Measurements from ENCODE around the gene PARD6A. TPM values are rescaled to one million over a fixed set of nuclear protein-coding genes. Genes with fewer than 3 reads are reported as not detected.

PARD6A gene
- total RNA-seq, 1 experiment from 2014 or later = 10.8 TPM

DNA sequence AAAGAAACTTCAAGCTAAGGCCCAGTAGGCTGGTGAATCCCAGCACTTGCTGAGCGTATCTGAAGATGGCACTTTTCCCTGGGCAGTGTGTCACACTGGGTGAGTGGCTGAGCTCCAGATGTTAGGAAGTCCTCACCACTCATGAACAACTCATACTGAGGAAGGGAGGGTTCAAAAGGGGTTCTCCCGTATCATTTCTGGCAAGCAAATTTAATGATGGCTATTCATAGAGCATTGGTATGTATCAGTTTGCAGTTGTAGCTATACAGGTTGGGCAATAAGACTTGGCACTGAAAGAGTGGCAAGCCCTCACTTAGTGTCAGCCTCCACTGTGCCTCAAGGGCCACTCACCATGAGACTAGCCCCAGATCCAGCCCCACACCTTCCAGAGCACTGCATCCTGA lies 47.6 kb downstream of the PARD6A start:
- in situ Hi-C loops (cut with HindIII; ENCODE audit: low pct_unique_long_range_greater_than_20kb, low sequenced_read_pairs) (no loop called here), intact Hi-C loops (cut with micrococcal nuclease; ENCODE audit: unreplicated experiment) (no loop called here)
- H3K4me3 ChIP-seq (ENCODE audit: low read depth in 2 of 2, low read length in 2 of 2) = no peak overlapping the region
- no peaks in the 10 kb centered on the region for H3K9me3 ChIP-seq (ENCODE audit: control insufficient read depth, insufficient read depth, low read depth, low read length)
- CTCF ChIA-PET = no interaction called here
- no peaks in the 10 kb centered on the region for H3K27me3 ChIP-seq (ENCODE audit: control insufficient read depth, insufficient read depth, low read length)
- ATAC-seq (no peak), DNase-seq (ENCODE audit: low read depth, low spot score) (no peak)
- no peaks in the 10 kb centered on the region for H3K4me1 ChIP-seq (ENCODE audit: control insufficient read depth, insufficient read depth, low read length)
- no peak overlapping the region for H3K27ac ChIP-seq (ENCODE audit: low read length)
- BruUV-seq (replicated peaks) = no TSS peak
- H3K36me3 ChIP-seq (ENCODE audit: control insufficient read depth, insufficient read depth, low read length) = no peaks in the 10 kb centered on the region
- POLR2A ChIA-PET = no interaction called here
- TF ChIP-seq, protein P1, sequence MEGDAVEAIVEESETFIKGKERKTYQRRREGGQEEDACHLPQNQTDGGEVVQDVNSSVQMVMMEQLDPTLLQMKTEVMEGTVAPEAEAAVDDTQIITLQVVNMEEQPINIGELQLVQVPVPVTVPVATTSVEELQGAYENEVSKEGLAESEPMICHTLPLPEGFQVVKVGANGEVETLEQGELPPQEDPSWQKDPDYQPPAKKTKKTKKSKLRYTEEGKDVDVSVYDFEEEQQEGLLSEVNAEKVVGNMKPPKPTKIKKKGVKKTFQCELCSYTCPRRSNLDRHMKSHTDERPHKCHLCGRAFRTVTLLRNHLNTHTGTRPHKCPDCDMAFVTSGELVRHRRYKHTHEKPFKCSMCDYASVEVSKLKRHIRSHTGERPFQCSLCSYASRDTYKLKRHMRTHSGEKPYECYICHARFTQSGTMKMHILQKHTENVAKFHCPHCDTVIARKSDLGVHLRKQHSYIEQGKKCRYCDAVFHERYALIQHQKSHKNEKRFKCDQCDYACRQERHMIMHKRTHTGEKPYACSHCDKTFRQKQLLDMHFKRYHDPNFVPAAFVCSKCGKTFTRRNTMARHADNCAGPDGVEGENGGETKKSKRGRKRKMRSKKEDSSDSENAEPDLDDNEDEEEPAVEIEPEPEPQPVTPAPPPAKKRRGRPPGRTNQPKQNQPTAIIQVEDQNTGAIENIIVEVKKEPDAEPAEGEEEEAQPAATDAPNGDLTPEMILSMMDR (IDR thresholded peaks at IDR 0.05) = no peak
- TF ChIP-seq TCF7L2 (IDR thresholded peaks at IDR 0.05; ENCODE audit: low read depth, low read length) (no peak), SIN3A (IDR thresholded peaks at IDR 0.05; ENCODE audit: borderline replicate concordance, insufficient read depth, low read depth, low read length) (no peak), POLR2AphosphoS5 (IDR thresholded peaks at IDR 0.05; ENCODE audit: low read depth, low read length) (no peak)
- TF ChIP-seq, protein P2, sequence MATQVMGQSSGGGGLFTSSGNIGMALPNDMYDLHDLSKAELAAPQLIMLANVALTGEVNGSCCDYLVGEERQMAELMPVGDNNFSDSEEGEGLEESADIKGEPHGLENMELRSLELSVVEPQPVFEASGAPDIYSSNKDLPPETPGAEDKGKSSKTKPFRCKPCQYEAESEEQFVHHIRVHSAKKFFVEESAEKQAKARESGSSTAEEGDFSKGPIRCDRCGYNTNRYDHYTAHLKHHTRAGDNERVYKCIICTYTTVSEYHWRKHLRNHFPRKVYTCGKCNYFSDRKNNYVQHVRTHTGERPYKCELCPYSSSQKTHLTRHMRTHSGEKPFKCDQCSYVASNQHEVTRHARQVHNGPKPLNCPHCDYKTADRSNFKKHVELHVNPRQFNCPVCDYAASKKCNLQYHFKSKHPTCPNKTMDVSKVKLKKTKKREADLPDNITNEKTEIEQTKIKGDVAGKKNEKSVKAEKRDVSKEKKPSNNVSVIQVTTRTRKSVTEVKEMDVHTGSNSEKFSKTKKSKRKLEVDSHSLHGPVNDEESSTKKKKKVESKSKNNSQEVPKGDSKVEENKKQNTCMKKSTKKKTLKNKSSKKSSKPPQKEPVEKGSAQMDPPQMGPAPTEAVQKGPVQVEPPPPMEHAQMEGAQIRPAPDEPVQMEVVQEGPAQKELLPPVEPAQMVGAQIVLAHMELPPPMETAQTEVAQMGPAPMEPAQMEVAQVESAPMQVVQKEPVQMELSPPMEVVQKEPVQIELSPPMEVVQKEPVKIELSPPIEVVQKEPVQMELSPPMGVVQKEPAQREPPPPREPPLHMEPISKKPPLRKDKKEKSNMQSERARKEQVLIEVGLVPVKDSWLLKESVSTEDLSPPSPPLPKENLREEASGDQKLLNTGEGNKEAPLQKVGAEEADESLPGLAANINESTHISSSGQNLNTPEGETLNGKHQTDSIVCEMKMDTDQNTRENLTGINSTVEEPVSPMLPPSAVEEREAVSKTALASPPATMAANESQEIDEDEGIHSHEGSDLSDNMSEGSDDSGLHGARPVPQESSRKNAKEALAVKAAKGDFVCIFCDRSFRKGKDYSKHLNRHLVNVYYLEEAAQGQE (IDR thresholded peaks at IDR 0.05; ENCODE audit: insufficient read depth in 1 of 2, low read depth in 2 of 2, low read length in 1 of 2) = no peak

DNA sequence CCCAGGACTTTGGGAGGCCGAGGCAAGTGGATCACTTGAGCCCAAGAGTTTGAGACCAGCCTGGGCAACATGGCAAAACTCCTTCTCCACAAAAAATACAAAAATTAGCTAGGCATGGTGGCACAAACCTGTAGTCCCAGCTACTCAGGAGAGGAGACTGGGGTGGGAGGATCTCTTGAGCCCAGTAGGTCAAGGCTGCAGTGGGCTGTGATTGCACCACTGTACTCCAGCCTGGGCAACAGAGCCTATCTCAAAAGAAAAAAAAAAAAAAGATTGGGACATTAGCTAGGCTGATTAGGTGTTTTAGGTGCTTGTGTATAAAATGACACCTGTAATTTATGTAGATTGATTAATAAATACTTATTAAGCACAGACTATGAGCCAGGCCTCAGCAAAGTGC lies 48.3 kb downstream of the PARD6A start:
- Histone ChIP-seq H3K27me3 (ENCODE audit: control insufficient read depth, insufficient read depth, low read length) (no peaks in the 10 kb centered on the region), H3K4me1 (ENCODE audit: control insufficient read depth, insufficient read depth, low read length) (no peaks in the 10 kb centered on the region), H3K27ac (ENCODE audit: low read length) (no peak overlapping the region), H3K9me3 (ENCODE audit: control insufficient read depth, insufficient read depth, low read depth, low read length) (no peaks in the 10 kb centered on the region), H3K4me3 (ENCODE audit: low read depth in 2 of 2, low read length in 2 of 2) (no peak overlapping the region), H3K36me3 (ENCODE audit: control insufficient read depth, insufficient read depth, low read length) (no peaks in the 10 kb centered on the region)
- POLR2A ChIA-PET = no interaction called here
- DNase-seq (ENCODE audit: low read depth, low spot score) (no peak), ATAC-seq (no peak)
- CTCF ChIA-PET = no interaction called here
- TF ChIP-seq, protein P1 (IDR thresholded peaks at IDR 0.05) = no peak
- TF ChIP-seq TCF7L2 (IDR thresholded peaks at IDR 0.05; ENCODE audit: low read depth, low read length) (no peak), POLR2AphosphoS5 (IDR thresholded peaks at IDR 0.05; ENCODE audit: low read depth, low read length) (no peak), SIN3A (IDR thresholded peaks at IDR 0.05; ENCODE audit: borderline replicate concordance, insufficient read depth, low read depth, low read length) (no peak)
- TF ChIP-seq, protein P2 (IDR thresholded peaks at IDR 0.05; ENCODE audit: insufficient read depth in 1 of 2, low read depth in 2 of 2, low read length in 1 of 2) = no peak
- in situ Hi-C loops (cut with HindIII; ENCODE audit: low pct_unique_long_range_greater_than_20kb, low sequenced_read_pairs) = no loop called here
- intact Hi-C loops (cut with micrococcal nuclease; ENCODE audit: unreplicated experiment) = no loop called here
- BruUV-seq (replicated peaks) = no TSS peak
